ENCODE results near the gene KLHL29. TPM values are rescaled to one million over a fixed set of nuclear protein-coding genes. Genes with fewer than 3 reads are reported as not detected.

Gene KLHL29
- total and polyA plus RNA-seq, 2 of the 13 experiments (the other 11 are each of a cell fraction or from before 2014, with no cell fraction given) = 0.01 TPM; not detected in 1

DNA sequence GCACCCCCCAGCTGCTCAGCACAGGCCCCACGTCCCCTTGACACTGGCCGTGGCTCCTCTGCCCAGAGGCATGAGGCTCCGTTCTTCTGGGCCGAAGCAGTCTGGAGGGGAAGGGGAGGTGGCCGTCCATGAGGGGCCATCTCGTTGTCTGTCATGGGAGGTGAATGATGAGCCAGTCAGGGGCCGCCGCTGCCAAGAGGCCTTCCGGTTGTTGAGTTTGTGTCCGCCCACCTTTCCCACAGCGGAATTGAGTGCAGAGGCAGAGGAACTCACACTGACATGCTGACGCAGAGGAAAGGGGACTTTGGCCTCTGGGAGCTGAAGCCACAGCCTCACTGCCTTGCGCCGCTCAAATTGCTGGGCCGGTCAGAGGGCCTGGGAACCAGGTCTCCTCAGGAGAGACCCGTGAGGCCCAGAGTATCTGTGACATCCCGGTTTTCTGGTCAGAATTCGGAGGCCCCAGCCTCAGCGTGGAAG, 273.5 kb downstream of the KLHL29 start (continued):
- 0 out of 2 replicates have a peak, but pooled peaks have one; percentile 71 for TF ChIP-seq ZMAT3 (CRISPR knock-in tag; conservative IDR thresholded peaks at IDR 0.05)
- no peak for TF ChIP-seq ZNF33A (CRISPR knock-in tag; IDR thresholded peaks at IDR 0.05; ENCODE audit: borderline replicate concordance)
- peak; percentile 46 for TF ChIP-seq ZNF883 (CRISPR knock-in tag; IDR thresholded peaks at IDR 0.05; ENCODE audit: not compliant biosample characterization)
- TF ChIP-seq, protein P1, sequence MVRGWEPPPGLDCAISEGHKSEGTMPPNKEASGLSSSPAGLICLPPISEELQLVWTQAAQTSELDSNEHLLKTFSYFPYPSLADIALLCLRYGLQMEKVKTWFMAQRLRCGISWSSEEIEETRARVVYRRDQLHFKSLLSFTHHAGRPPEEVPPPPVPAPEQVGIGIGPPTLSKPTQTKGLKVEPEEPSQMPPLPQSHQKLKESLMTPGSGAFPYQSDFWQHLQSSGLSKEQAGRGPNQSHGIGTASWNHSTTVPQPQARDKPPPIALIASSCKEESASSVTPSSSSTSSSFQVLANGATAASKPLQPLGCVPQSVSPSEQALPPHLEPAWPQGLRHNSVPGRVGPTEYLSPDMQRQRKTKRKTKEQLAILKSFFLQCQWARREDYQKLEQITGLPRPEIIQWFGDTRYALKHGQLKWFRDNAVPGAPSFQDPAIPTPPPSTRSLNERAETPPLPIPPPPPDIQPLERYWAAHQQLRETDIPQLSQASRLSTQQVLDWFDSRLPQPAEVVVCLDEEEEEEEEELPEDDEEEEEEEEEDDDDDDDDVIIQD (CRISPR knock-in tag; IDR thresholded peaks at IDR 0.05; ENCODE audit: low read depth) = peak; percentile 63; the same call in 1 of the 2 replicates
- peak; percentile 54 for TF ChIP-seq PHF20 (CRISPR knock-in tag; IDR thresholded peaks at IDR 0.05)
- no peak for TF ChIP-seq SCMH1 (CRISPR knock-in tag; IDR thresholded peaks at IDR 0.05; ENCODE audit: borderline replicate concordance)
- TF ChIP-seq ZNF792 (CRISPR knock-in tag; IDR thresholded peaks at IDR 0.05) = peak; percentile 88
- peak; percentile 61; the same call in 1 of the 2 replicates for TF ChIP-seq IRF2 (CRISPR knock-in tag; IDR thresholded peaks at IDR 0.05)
- TF ChIP-seq SRSF4 (IDR thresholded peaks at IDR 0.05; ENCODE audit: low read depth, low read length, poor library complexity, severe bottlenecking) = no peak
- no peak for TF ChIP-seq PAWR (CRISPR knock-in tag; IDR thresholded peaks at IDR 0.05; ENCODE audit: borderline replicate concordance)
- TF ChIP-seq JUN (CRISPR knock-in tag; IDR thresholded peaks at IDR 0.05) = no peak
- peak; percentile 70; the same call in 1 of the 2 replicates for TF ChIP-seq ZNF569 (CRISPR knock-in tag; IDR thresholded peaks at IDR 0.05; ENCODE audit: borderline replicate concordance)
- no peak for TF ChIP-seq SALL2 (CRISPR knock-in tag; IDR thresholded peaks at IDR 0.05)
- TF ChIP-seq, protein P2, sequence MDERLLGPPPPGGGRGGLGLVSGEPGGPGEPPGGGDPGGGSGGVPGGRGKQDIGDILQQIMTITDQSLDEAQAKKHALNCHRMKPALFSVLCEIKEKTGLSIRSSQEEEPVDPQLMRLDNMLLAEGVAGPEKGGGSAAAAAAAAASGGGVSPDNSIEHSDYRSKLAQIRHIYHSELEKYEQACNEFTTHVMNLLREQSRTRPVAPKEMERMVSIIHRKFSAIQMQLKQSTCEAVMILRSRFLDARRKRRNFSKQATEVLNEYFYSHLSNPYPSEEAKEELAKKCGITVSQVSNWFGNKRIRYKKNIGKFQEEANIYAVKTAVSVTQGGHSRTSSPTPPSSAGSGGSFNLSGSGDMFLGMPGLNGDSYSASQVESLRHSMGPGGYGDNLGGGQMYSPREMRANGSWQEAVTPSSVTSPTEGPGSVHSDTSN (CRISPR knock-in tag; IDR thresholded peaks at IDR 0.05) = 0 out of 2 replicates have a peak, but pooled peaks have one; percentile 51
- TF ChIP-seq ZNF30 (CRISPR knock-in tag; IDR thresholded peaks at IDR 0.05) = no peak
- no peak for TF ChIP-seq KAT2B (IDR thresholded peaks at IDR 0.05; ENCODE audit: borderline replicate concordance, low read depth, low read length)
- TF ChIP-seq, protein P3, sequence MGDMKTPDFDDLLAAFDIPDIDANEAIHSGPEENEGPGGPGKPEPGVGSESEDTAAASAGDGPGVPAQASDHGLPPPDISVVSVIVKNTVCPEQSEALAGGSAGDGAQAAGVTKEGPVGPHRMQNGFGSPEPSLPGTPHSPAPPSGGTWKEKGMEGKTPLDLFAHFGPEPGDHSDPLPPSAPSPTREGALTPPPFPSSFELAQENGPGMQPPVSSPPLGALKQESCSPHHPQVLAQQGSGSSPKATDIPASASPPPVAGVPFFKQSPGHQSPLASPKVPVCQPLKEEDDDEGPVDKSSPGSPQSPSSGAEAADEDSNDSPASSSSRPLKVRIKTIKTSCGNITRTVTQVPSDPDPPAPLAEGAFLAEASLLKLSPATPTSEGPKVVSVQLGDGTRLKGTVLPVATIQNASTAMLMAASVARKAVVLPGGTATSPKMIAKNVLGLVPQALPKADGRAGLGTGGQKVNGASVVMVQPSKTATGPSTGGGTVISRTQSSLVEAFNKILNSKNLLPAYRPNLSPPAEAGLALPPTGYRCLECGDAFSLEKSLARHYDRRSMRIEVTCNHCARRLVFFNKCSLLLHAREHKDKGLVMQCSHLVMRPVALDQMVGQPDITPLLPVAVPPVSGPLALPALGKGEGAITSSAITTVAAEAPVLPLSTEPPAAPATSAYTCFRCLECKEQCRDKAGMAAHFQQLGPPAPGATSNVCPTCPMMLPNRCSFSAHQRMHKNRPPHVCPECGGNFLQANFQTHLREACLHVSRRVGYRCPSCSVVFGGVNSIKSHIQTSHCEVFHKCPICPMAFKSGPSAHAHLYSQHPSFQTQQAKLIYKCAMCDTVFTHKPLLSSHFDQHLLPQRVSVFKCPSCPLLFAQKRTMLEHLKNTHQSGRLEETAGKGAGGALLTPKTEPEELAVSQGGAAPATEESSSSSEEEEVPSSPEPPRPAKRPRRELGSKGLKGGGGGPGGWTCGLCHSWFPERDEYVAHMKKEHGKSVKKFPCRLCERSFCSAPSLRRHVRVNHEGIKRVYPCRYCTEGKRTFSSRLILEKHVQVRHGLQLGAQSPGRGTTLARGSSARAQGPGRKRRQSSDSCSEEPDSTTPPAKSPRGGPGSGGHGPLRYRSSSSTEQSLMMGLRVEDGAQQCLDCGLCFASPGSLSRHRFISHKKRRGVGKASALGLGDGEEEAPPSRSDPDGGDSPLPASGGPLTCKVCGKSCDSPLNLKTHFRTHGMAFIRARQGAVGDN (CRISPR knock-in tag; IDR thresholded peaks at IDR 0.05) = peak; percentile 87
- peak in 1 of 2 experiments; percentile 49; a peak in 1 of 4 replicates for TF ChIP-seq POLR2A (IDR thresholded peaks at IDR 0.05; ENCODE audit: insufficient read depth in 1 of 2, low read depth in 2 of 2, low read length in 2 of 2)
- peak; percentile 99 for TF ChIP-seq ZNF292 (CRISPR knock-in tag; IDR thresholded peaks at IDR 0.05; ENCODE audit: borderline replicate concordance, low read depth)
- TF ChIP-seq ZNF839 (CRISPR knock-in tag; IDR thresholded peaks at IDR 0.05; ENCODE audit: borderline replicate concordance) = no peak
- peak; percentile 67 for TF ChIP-seq ZMYM2 (CRISPR knock-in tag; IDR thresholded peaks at IDR 0.05)
- peak; percentile 83; the same call in 1 of the 2 replicates for TF ChIP-seq ZNF350 (CRISPR knock-in tag; IDR thresholded peaks at IDR 0.05; ENCODE audit: borderline replicate concordance, low read depth)
- peak; percentile 77; the same call in 1 of the 2 replicates for TF ChIP-seq NFKB2 (CRISPR knock-in tag; IDR thresholded peaks at IDR 0.05; ENCODE audit: borderline replicate concordance)
- no peak for TF ChIP-seq ZSCAN30 (CRISPR knock-in tag; IDR thresholded peaks at IDR 0.05)

Measured in HepG2 (cell line).